RWPE2 (cell line): ENCODE results near the gene PRRX2.
"Not testable (repeated sequence)": the region's sequence is repeated elsewhere in the genome, so short reads cannot be mapped to it uniquely, and the experiment has no call there.

Experiments
- ATAC-seq: fragments of 200-7000 bp; cut with Tn5 transposase; 3 replicates; pipeline ENCODE4 v1.9.1; 2021; ENCODE audit warnings: low read depth
- DNase-seq: peaks from one replicate; pipeline ENCODE4 v3.0.0-alpha.2; 2020; ENCODE audit warnings: low spot score
- H3K27ac ChIP-seq: fragments of 450-650 bp; 2 replicates; pipeline ENCODE4 v1.5.1; 2017; ENCODE audit warnings: mild to moderate bottlenecking; ENCODE audit not compliant: poor library complexity, severe bottlenecking
- H3K27me3 ChIP-seq: fragments of 250-450 bp; sonication (Bioruptor Pico); 2 replicates; pipeline ENCODE4 v1.5.1; 2021; ENCODE audit warnings: mild to moderate bottlenecking, moderate library complexity; ENCODE audit not compliant: insufficient read depth, poor library complexity, severe bottlenecking
- H3K36me3 ChIP-seq: fragments of 250-450 bp; sonication (Bioruptor Pico); 2 replicates; pipeline ENCODE4 v1.5.1; 2020; ENCODE audit warnings: low read depth, mild to moderate bottlenecking, moderate library complexity
- H3K4me1 ChIP-seq: fragments of 250-450 bp; sonication (Bioruptor Pico); 2 replicates; pipeline ENCODE4 v1.5.1; 2021; ENCODE audit warnings: mild to moderate bottlenecking, moderate library complexity; ENCODE audit not compliant: insufficient read depth, poor library complexity, severe bottlenecking
- H3K4me3 ChIP-seq: fragments of 250-450 bp; sonication (Bioruptor Pico); 2 replicates; pipeline ENCODE4 v1.5.1; 2021; ENCODE audit warnings: mild to moderate bottlenecking, moderate library complexity; ENCODE audit not compliant: severe bottlenecking
- H3K9me3 ChIP-seq: fragments of 250-450 bp; sonication (Bioruptor Pico); 2 replicates; pipeline ENCODE4 v1.5.1; 2021; ENCODE audit warnings: mild to moderate bottlenecking, moderate library complexity; ENCODE audit not compliant: severe bottlenecking
- CTCF ChIP-seq: fragments of 450-650 bp; IDR thresholded peaks from one replicate; pipeline ENCODE4 v1.5.1; 2017; ENCODE audit warnings: mild to moderate bottlenecking, moderate library complexity; ENCODE audit not compliant: poor library complexity, severe bottlenecking

Gene PRRX2

GRCh38 chr9:129755151-129755550 is 89.7 kb downstream of the PRRX2 start:
- no peaks in the 10 kb centered on the region for H3K36me3 ChIP-seq

GRCh38 chr9:129756191-129756590 is 90.7 kb downstream of the PRRX2 start:
- Histone ChIP-seq H3K9me3 (no peaks in the 10 kb centered on the region), H3K4me1 (peaks cover 15% of the 10 kb centered on the region), H3K27ac (no peak overlapping the region), H3K27me3 (no peaks in the 10 kb centered on the region), H3K36me3 (no peaks in the 10 kb centered on the region), H3K4me3 (no peak overlapping the region)
- DNase-seq = no peak
- no peak for ATAC-seq
- no peak for TF ChIP-seq CTCF

More at GRCh38 chr9:129755151-129755550, 89.7 kb downstream of the PRRX2 start:
- no peak overlapping the region for H3K27ac ChIP-seq
- ATAC-seq (no peak), DNase-seq (no peak)
- H3K4me3 ChIP-seq = no peak overlapping the region
- H3K9me3 ChIP-seq = no peaks in the 10 kb centered on the region
- no peaks in the 10 kb centered on the region for H3K27me3 ChIP-seq
- TF ChIP-seq CTCF = no peak
- H3K4me1 ChIP-seq = peaks cover 25% of the 10 kb centered on the region

- H3K27ac ChIP-seq = no peak overlapping the region
- H3K27me3 ChIP-seq = no peaks in the 10 kb centered on the region
- no peaks in the 10 kb centered on the region for H3K36me3 ChIP-seq
- no peak overlapping the region for H3K4me3 ChIP-seq
- H3K4me1 ChIP-seq = peaks cover 6% of the 10 kb centered on the region
- no peaks in the 10 kb centered on the region for H3K9me3 ChIP-seq
- TF ChIP-seq CTCF = no peak
- ATAC-seq (no peak), DNase-seq (no peak)
These were observed 91.6 kb downstream of the PRRX2 start for GRCh38 chr9:129757045-129757444.

- TF ChIP-seq CTCF = no peak
These were observed 93.9 kb downstream of the PRRX2 start for GRCh38 chr9:129759319-129759718.

GRCh38 chr9:129759804-129760502 is 94.5 kb downstream of the PRRX2 start:
- Histone ChIP-seq H3K27me3 (no peaks in the 10 kb centered on the region), H3K27ac (no peak overlapping the region), H3K9me3 (no peaks in the 10 kb centered on the region), H3K4me3 (no peak overlapping the region), H3K4me1 (peaks cover 10% of the 10 kb centered on the region), H3K36me3 (no peaks in the 10 kb centered on the region)
- DNase-seq = no peak
- no peak for TF ChIP-seq CTCF
- ATAC-seq = no peak

More at GRCh38 chr9:129759319-129759718, 93.9 kb downstream of the PRRX2 start:
- ATAC-seq (no peak), DNase-seq (no peak)
- peaks cover 10% of the 10 kb centered on the region for H3K4me1 ChIP-seq
- no peaks in the 10 kb centered on the region for H3K36me3 ChIP-seq
- no peaks in the 10 kb centered on the region for H3K27me3 ChIP-seq
- no peak overlapping the region for H3K27ac ChIP-seq
- no peak overlapping the region for H3K4me3 ChIP-seq
- no peaks in the 10 kb centered on the region for H3K9me3 ChIP-seq

- ATAC-seq, H3K36me3 ChIP-seq, H3K9me3 ChIP-seq, DNase-seq, H3K4me3 ChIP-seq, H3K27ac ChIP-seq, H3K27me3 ChIP-seq: not testable (repeated sequence)
- H3K4me1 ChIP-seq = peaks cover 10% of the 10 kb centered on the region
These were observed 95.3 kb downstream of the PRRX2 start for GRCh38 chr9:129760784-129761183.
